Loucy (cell line): ENCODE data around the gene SORT1.
"Not testable (repeated sequence)": the region's sequence is repeated elsewhere in the genome, so short reads cannot be mapped to it uniquely, and the experiment has no call there.

ENCODE experiments used
- EZH2phosphoT487 ChIP-seq: fragments of 200-600 bp; IDR thresholded peaks from 2 replicates; pipeline ENCODE4 v1.6.1; 2018; ENCODE audit warnings: antibody characterized with exemption, mild to moderate bottlenecking, moderate library complexity, borderline replicate concordance
- TF ChIP-seq, protein P1 (sequence below): fragments of 200-600 bp; sonication (generic); conservative IDR thresholded peaks from 2 replicates; pipeline ENCODE4 v1.5.1; 2014; ENCODE audit warnings: mild to moderate bottlenecking, antibody characterized with exemption, low read length

DNA sequence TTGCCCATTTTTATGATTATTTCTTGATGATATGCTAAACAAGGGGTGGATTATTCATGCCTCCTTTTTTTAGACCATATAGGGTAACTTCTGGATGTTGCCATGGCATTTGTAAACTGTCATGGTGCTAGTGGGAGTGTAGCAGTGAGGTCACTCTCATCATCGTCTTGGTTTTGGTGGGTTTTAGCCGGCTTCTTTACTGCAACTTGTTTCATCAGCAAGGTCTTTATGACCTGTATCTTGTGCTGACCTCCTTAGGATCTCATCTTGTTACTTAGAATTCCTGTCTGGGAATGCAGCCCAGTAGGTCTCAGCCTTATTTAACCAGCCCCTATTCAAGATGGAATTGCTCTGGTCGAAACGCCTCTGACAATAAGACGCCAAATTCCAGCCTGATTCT is 111.0 kb downstream of the SORT1 start:
- TF ChIP-seq, protein P1, sequence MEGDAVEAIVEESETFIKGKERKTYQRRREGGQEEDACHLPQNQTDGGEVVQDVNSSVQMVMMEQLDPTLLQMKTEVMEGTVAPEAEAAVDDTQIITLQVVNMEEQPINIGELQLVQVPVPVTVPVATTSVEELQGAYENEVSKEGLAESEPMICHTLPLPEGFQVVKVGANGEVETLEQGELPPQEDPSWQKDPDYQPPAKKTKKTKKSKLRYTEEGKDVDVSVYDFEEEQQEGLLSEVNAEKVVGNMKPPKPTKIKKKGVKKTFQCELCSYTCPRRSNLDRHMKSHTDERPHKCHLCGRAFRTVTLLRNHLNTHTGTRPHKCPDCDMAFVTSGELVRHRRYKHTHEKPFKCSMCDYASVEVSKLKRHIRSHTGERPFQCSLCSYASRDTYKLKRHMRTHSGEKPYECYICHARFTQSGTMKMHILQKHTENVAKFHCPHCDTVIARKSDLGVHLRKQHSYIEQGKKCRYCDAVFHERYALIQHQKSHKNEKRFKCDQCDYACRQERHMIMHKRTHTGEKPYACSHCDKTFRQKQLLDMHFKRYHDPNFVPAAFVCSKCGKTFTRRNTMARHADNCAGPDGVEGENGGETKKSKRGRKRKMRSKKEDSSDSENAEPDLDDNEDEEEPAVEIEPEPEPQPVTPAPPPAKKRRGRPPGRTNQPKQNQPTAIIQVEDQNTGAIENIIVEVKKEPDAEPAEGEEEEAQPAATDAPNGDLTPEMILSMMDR, result not testable (repeated sequence)
- TF ChIP-seq EZH2phosphoT487, result not testable (repeated sequence)
